ENCODE results near the gene KIF17.

DNA sequence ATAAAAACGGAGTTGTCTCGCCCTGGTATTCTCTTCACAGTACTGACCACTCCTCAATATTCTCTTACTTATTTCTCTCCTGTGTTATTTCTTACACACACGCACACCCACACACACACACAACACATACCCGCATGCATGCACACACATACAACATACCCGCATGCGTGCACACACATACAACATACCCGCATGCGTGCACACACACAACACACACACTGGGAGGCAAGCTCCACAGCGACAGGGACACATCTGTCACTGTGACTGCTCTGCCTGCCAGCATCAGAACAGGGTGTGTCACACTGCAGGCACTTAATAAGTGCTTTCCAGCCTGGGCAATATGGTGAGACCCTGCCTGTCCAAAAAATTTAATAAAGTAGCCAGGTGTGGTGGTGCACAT is 35.8 kb downstream of the KIF17 start:
- TF ChIP-seq, protein P1, sequence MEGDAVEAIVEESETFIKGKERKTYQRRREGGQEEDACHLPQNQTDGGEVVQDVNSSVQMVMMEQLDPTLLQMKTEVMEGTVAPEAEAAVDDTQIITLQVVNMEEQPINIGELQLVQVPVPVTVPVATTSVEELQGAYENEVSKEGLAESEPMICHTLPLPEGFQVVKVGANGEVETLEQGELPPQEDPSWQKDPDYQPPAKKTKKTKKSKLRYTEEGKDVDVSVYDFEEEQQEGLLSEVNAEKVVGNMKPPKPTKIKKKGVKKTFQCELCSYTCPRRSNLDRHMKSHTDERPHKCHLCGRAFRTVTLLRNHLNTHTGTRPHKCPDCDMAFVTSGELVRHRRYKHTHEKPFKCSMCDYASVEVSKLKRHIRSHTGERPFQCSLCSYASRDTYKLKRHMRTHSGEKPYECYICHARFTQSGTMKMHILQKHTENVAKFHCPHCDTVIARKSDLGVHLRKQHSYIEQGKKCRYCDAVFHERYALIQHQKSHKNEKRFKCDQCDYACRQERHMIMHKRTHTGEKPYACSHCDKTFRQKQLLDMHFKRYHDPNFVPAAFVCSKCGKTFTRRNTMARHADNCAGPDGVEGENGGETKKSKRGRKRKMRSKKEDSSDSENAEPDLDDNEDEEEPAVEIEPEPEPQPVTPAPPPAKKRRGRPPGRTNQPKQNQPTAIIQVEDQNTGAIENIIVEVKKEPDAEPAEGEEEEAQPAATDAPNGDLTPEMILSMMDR (conservative IDR thresholded peaks at IDR 0.05) = no peak
- no peak for TF ChIP-seq ZFX (IDR thresholded peaks at IDR 0.05)
